GM12878 (cell line): ENCODE measurements around the gene INPP4B. TPM values are rescaled to one million over a fixed set of nuclear protein-coding genes. Genes with fewer than 3 reads are reported as not detected.

Experiments
- CHD1 ChIP-seq: IDR thresholded peaks from 2 replicates; pipeline ENCODE4 v1.6.1; 2012; ENCODE audit warnings: low read depth, low read length, improper control_type of control experiment
- EZH2 ChIP-seq: IDR thresholded peaks from 2 replicates; pipeline ENCODE4 v1.6.1; 2012; ENCODE audit warnings: low read depth, mild to moderate bottlenecking, control low read depth, inconsistent platforms, low read length, borderline replicate concordance; ENCODE audit not compliant: control insufficient read depth
- NBN ChIP-seq: fragments of 450-650 bp; IDR thresholded peaks from 2 replicates; pipeline ENCODE4 v1.6.1; 2016
- NFIC ChIP-seq: IDR thresholded peaks from 2 replicates; pipeline ENCODE4 v1.6.1; 2012; ENCODE audit warnings: low read depth, mild to moderate bottlenecking, inconsistent platforms, low read length, moderate library complexity
- NFXL1 ChIP-seq: fragments of 450-650 bp; IDR thresholded peaks from 2 replicates; pipeline ENCODE4 v1.6.1; 2017; ENCODE audit warnings: antibody characterized with exemption, mild to moderate bottlenecking, borderline replicate concordance
- NRF1 ChIP-seq: conservative IDR thresholded peaks from 2 replicates; pipeline ENCODE4 v1.6.1; 2011; ENCODE audit warnings: mild to moderate bottlenecking, low read depth, low read length, improper control_type of control experiment
- RAD21 ChIP-seq: IDR thresholded peaks from 2 replicates; pipeline ENCODE4 v1.6.1; 2011; ENCODE audit warnings: mild to moderate bottlenecking, low read depth, low read length, moderate library complexity; ENCODE audit not compliant: insufficient read depth
- polyA plus RNA-seq, 11 experiments: library from polyadenylated mRNA; depleted of rRNA in 4 of 11; unstranded in 6 of 11; stranded (reverse) in 5 of 11; fragments of >200 nt; fragmentation: Nextera tagmentation in 4 of 11; fragmentation: Illumina TruSeq in 1 of 11; extraction: Ambion mirVana in 4 of 11; extraction: Trizol in 1 of 11; gene quantifications; 1 replicate in 1 of 11; 2 replicates in 10 of 11; pipeline versions ENCODE4 v1.2.1 to v1.2.3, GENCODE V29; 2011 to 2016; ENCODE audit warnings: inconsistent platforms in 2 of 11, missing spikeins in 2 of 11, low read depth in 1 of 11
- total RNA-seq, 4 experiments: library from RNA; depleted of rRNA in 3 of 4; stranded (reverse); fragments of >200 nt in 3 of 4; fragmentation: Illumina TruSeq in 1 of 4; extraction: Trizol in 1 of 4; gene quantifications; 2 replicates each; pipeline versions ENCODE4 v1.2.1 to v1.2.3, GENCODE V29; 2013 to 2021
- TF ChIP-seq, protein P1 (sequence below): fragments of 450-650 bp; IDR thresholded peaks from 2 replicates; pipeline ENCODE4 v1.6.1; 2018; ENCODE audit warnings: borderline replicate concordance, mild to moderate bottlenecking; ENCODE audit not compliant: partially characterized antibody
- TF ChIP-seq, protein P2 (sequence below): fragments of 450-650 bp; IDR thresholded peaks from 2 replicates; pipeline ENCODE4 v1.6.1; 2016; ENCODE audit warnings: mild to moderate bottlenecking

INPP4B gene
- total and polyA plus RNA-seq, 10 of the 15 experiments (the other 5 are each of a cell fraction or from before 2014, with no cell fraction given) = 0.53 to 11.2 (median 0.95) TPM

DNA sequence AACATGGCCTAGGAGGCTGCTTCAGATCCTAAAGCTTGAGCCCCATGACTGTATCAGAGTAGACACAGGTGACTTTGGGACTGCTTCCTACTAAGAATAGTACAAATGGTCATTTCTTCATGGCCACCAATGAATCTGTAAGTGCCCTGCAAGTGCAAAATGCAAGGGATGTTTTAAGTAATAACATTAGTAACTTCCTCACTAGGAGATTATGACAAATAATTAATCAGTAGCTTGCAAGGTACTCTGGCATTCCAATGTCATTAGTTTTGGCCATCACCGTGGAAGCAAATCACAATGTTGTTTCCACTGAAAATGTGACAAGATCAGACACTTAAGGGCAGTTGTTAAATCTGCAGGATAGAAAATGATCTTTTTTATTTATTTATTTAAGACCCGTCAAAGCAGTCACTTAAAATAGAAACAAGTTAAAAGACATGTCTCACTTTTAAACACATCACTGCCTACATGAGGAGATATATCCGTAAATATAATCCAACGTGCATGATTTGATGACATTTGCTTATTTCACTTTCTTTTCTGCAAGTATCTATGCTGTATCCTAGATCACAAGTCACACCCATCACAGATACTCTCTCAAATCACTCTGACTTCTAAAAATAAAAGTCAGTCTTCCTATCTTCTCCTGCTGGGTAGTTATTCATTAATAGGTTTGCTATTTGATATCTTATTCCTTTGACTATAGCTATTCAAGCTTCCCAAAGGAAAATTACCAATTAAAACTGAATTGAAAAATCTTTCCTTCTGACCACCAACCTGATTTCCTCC, 809.1 kb downstream of the INPP4B start (continued):
- TF ChIP-seq, protein P1, sequence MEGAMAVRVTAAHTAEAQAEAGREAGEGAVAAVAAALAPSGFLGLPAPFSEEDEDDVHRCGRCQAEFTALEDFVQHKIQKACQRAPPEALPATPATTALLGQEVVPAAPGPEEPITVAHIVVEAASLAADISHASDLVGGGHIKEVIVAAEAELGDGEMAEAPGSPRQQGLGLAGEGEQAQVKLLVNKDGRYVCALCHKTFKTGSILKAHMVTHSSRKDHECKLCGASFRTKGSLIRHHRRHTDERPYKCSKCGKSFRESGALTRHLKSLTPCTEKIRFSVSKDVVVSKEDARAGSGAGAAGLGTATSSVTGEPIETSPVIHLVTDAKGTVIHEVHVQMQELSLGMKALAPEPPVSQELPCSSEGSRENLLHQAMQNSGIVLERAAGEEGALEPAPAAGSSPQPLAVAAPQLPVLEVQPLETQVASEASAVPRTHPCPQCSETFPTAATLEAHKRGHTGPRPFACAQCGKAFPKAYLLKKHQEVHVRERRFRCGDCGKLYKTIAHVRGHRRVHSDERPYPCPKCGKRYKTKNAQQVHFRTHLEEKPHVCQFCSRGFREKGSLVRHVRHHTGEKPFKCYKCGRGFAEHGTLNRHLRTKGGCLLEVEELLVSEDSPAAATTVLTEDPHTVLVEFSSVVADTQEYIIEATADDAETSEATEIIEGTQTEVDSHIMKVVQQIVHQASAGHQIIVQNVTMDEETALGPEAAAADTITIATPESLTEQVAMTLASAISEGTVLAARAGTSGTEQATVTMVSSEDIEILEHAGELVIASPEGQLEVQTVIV = no peak
- TF ChIP-seq NBN (no peak), NFIC (no peak), NFXL1 (no peak), RAD21 (no peak), EZH2 (no peak), CHD1 (no peak), NRF1 (no peak)
- TF ChIP-seq, protein P2, sequence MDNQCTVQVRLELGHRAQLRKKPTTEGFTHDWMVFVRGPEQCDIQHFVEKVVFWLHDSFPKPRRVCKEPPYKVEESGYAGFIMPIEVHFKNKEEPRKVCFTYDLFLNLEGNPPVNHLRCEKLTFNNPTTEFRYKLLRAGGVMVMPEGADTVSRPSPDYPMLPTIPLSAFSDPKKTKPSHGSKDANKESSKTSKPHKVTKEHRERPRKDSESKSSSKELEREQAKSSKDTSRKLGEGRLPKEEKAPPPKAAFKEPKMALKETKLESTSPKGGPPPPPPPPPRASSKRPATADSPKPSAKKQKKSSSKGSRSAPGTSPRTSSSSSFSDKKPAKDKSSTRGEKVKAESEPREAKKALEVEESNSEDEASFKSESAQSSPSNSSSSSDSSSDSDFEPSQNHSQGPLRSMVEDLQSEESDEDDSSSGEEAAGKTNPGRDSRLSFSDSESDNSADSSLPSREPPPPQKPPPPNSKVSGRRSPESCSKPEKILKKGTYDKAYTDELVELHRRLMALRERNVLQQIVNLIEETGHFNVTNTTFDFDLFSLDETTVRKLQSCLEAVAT = no peak
